Tibial nerve (tissue), 4 donors: ENCODE results near the gene C1orf116.

Experiments used
- CTCF ChIP-seq, 5 experiments: fragments of 200-600 bp in 3 of 5; fragments of 450-650 bp in 2 of 5; sonication (generic) in 3 of 5; IDR thresholded peaks; one replicate each; pipeline ENCODE4 v1.5.1; 2016 to 2019; ENCODE audit warnings: antibody characterized with exemption in 5 of 5, mild to moderate bottlenecking in 3 of 5, moderate library complexity in 2 of 5
- EP300 ChIP-seq, 2 donors: sonication (generic); formaldehyde crosslinking; IDR thresholded peaks; one replicate each; pipeline ENCODE4 v1.6.1; 2017; ENCODE audit warnings: antibody characterized with exemption in 2 of 2, mild to moderate bottlenecking in 1 of 2

- TF ChIP-seq CTCF (IDR thresholded peaks at IDR 0.05) (no peak), EP300 (IDR thresholded peaks at IDR 0.05) (no peak)
These were observed 39.8 kb downstream of the C1orf116 start for GRCh38 chr1:206992790-206993189.
